HG03025 (cell line): ENCODE results near the gene RET.

Experiments
- ATAC-seq: cut with Tn5 transposase; IDR thresholded peaks from one replicate; pipeline ENCODE4 v1.9.1; 2021; ENCODE audit warnings: mild to moderate bottlenecking, moderate library complexity; ENCODE audit not compliant: unreplicated experiment, low FRiP score

Gene RET

GRCh38 chr10:43044448-43044921 lies 32.4 kb upstream of the RET start:
- ATAC-seq, result no peak

GRCh38 chr10:43044961-43045621 lies 31.8 kb upstream of the RET start:
- ATAC-seq, result no peak

DNA sequence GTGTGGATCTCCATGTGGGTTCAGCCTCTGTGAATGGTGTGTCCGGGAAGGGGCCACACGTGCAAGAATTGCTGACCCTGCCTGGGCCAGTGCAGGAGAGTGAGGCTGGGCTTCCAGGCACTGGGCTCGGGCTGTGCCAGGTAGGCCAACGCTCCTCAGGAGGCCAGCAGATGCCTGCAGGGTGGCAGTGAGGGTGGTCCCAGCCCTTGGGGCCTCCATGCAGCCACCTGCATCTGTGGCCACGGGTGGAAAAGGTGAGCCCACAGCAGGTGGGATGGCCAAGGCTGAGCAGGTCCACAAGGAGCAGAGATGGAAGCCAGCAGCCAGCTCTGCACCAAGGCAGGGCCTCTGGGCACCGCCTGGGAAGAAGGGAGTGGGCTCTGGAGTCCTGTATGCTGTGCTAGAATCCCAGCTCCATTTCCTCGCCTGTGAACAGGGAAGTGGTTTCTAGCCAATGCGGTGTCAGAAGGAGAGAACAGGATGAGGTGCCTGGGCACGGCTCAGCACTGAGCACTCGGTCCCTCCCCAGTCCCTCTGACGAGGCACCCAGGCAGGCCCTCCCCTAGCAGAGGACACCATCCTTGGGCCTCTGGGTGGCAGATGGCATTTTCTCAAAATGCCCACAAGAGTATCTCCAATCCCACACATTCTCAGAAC lies 31.1 kb upstream of the RET start:
- no peak for ATAC-seq

- ATAC-seq, result no peak
Measured at GRCh38 chr10:43046288-43046991, 30.4 kb upstream of the RET start.

GRCh38 chr10:43047288-43047970 lies 29.4 kb upstream of the RET start:
- ATAC-seq, result no peak

- no peak for ATAC-seq
Measured at GRCh38 chr10:43048301-43049051, 28.4 kb upstream of the RET start.

DNA sequence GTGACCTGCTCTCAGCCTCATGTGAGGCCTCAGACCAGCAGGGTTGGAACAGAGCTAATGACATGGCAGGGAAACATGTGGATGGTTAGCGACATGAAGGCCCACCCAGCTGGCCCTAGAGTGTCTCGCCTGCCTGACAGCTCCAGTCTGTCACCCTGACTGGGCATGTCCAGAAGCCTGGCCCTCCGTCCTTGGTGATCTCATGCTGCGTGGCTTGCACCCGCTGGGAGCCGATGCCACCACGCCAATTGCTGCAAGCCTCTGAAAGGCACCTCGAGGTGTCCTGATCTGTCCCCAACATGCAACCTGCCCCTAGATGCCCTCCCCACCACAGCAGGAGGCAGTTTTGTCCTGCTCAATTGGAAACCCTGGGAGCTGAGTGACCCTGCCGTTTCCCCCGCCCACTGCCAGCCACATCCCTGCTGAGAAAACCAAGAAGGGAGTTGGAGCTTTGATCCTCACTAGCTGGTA lies 27.8 kb upstream of the RET start:
- ATAC-seq, result no peak

DNA sequence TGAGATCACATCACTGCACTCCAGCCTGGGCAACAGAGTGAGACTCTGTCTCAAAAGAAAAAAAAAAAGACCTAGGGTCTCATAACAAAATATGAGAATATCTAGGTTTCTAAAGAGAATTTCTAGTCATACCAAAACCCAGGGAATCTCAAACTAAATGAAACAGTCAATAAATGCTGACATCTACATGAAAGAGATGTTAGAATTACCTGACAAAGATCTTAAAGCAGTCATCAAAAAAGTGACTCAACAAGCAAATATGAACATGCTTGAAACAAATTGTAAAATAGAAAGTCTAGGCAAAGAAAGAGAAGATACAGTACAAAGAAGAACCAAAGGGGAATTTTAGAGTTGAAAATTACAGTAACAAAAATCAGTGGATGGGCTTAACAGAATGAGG lies 26.9 kb upstream of the RET start:
- no peak for ATAC-seq

GRCh38 chr10:43053825-43054224 lies 23.0 kb upstream of the RET start:
- no peak for ATAC-seq

GRCh38 chr10:43054593-43054992 lies 22.3 kb upstream of the RET start:
- no peak for ATAC-seq

DNA sequence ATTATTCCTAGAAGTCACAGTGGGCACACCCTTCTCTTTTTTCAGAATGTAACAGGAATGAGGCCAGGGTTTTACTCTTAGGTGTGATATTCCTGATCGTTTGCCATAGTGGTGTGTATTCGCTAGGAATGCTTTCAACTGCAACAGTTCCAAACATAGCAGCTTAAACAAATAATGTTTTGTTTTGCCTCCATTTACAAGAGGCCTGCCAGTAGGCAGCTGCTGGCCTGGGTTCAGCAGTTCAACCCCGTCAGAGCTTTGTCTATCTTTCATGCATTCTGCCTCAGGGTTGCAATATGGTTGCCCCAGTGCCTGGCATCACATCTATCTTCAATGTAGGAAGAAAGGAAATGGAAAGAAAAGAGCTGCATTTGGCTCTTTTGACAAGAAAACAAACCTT lies 21.7 kb upstream of the RET start:
- ATAC-seq, result no peak

DNA sequence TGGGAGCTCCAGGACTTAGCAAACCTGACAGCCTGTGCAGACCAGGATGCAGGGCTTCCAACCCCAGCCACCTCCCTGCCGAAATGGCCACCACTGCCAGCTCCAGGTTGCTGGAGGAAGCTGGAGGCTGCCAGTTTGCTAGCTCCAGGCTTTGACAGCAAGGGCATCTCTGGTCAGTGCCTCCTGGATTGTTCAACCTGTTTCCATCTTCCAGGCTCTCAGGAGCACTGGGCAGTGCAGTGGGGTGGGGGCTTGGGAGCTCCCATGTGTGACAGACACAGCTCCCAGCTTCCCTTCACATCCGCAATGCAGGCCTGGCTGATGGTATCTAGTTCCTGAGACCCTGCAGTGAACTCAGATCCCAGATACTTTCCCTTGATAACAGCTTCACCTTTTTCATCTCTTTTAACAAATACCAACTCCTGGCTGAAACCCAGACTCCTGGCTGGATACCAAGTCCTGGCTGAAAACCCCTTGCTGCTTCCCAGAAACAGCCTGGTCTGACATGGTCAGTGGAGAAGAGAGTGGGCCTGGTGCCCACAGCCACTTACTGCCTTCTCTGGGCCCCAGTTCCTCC lies 20.8 kb upstream of the RET start:
- no peak for ATAC-seq

DNA sequence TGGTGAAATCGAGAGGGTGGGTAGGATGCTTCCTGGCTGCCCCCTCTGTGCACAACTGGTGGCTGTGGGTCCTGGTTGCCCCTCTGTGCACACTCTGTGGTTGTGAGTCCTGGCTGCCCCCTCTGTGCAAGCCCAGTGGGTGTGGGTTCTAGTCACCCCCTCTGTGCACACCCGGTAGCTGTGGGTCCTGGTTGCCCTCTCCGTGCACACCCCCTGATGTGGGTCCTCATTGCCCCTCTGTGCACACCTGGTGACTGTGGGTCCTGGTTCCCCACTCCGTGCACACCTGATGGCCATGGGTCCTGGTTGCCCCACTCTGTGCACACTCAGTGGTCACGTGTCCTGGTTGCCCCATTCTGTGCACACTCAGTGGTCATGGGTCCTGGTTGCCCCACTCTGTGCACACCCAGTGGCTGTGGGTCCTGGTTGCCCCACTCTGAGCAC lies 20.3 kb upstream of the RET start:
- no peak for ATAC-seq

GRCh38 chr10:43057231-43057711 lies 19.6 kb upstream of the RET start:
- ATAC-seq, result no peak

- ATAC-seq, result no peak
Measured at GRCh38 chr10:43057831-43058340, 19.0 kb upstream of the RET start.

DNA sequence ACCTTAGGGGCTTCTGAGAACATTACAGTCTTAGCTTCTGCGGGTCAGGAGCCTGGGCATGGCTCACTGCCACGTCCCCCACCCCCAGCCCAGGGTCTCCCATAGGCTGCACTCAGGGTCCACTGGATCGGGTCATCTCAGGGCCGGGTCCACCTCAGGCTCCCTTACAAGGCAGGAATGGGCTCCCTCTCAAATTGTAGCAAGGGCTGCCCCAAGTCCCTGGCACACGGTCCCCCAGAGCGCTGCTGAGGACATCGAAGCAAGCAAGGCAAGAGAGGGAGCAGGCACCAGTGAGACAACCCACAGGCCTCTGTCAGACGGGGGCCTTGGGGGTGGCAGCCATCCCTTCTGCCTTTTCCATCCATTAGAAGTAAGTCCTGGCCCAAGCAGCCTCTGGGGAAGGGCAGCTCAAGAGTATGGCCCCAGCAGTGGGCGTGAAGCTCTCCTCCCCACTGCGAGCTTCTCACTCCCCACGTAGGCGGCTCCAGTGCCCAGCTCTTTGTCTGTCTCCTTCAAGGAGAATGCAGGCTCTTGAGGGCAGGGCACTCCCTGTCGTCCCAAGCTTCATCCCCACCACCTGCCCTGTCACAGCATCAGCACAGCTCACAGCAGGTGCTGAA lies 18.0 kb upstream of the RET start:
- ATAC-seq, result no peak

GRCh38 chr10:43059336-43059720 lies 17.5 kb upstream of the RET start:
- no peak for ATAC-seq

GRCh38 chr10:43059828-43060227 lies 17.0 kb upstream of the RET start:
- no peak for ATAC-seq

GRCh38 chr10:43060291-43060690 lies 16.6 kb upstream of the RET start:
- ATAC-seq, result no peak
